Naive thymus-derived CD4-positive, alpha-beta T cell (primary cell): ENCODE measurements around the gene MAP3K2. TPM values are rescaled to one million over a fixed set of nuclear protein-coding genes. Genes with fewer than 3 reads are reported as not detected.
"Not testable (repeated sequence)": the region's sequence is repeated elsewhere in the genome, so short reads cannot be mapped to it uniquely, and the experiment has no call there.

Experiments
- ATAC-seq: fragments of 150-1000 bp; cut with Tn5 transposase; 2 replicates; pipeline ENCODE4 v1.10.0; 2021; ENCODE audit warnings: mild to moderate bottlenecking, moderate library complexity
- CTCF ChIA-PET: fragments of 350-600 bp; sonication (Branson Sonifier 250); formaldehyde crosslinking; loops from one replicate; lab custom pipeline; 2021; ENCODE audit warnings: antibody characterized with exemption; lab: Charles Lee
- POLR2A ChIA-PET: fragments of 350-600 bp; sonication (Branson Sonifier 250); formaldehyde crosslinking; loops from one replicate; lab custom pipeline; 2021; ENCODE audit warnings: antibody characterized with exemption, inconsistent platforms; lab: Charles Lee
- DNase-seq, 9 donors: peaks; one replicate each; pipeline versions ENCODE4 v3.0.0 to v3.0.0-alpha.2; 2020 to 2022; ENCODE audit warnings: mixed read lengths in 1 of 9
- H3K27ac ChIP-seq: one replicate; pipeline ENCODE4 v1.7.0; 2013; ENCODE audit warnings: mild to moderate bottlenecking, low read depth, low read length, moderate library complexity
- H3K27me3 ChIP-seq, 2 donors: one replicate each; pipeline ENCODE4 v1.7.0; 2013; ENCODE audit warnings: low read length in 2 of 2, mild to moderate bottlenecking in 2 of 2, moderate library complexity in 2 of 2; ENCODE audit not compliant: control insufficient read depth in 2 of 2, insufficient read depth in 2 of 2
- H3K36me3 ChIP-seq, 3 experiments: 1 replicate in 2 of 3; 2 replicates in 1 of 3; pipeline ENCODE4 v1.7.0; 2013; ENCODE audit warnings: low read length in 3 of 3, mild to moderate bottlenecking in 3 of 3, moderate library complexity in 1 of 3; ENCODE audit not compliant: insufficient read depth in 3 of 3, control insufficient read depth in 2 of 3
- H3K4me1 ChIP-seq, 2 donors: one replicate each; pipeline ENCODE4 v1.7.0; 2013; ENCODE audit warnings: low read length in 2 of 2, mild to moderate bottlenecking in 2 of 2, moderate library complexity in 1 of 2; ENCODE audit not compliant: control insufficient read depth in 2 of 2, insufficient read depth in 2 of 2
- H3K4me3 ChIP-seq: 2 replicates; pipeline ENCODE4 v1.7.0; 2013; ENCODE audit warnings: mild to moderate bottlenecking, low read length
- H3K9me3 ChIP-seq, 3 experiments: 1 replicate in 2 of 3; 2 replicates in 1 of 3; pipeline ENCODE4 v1.7.0; 2013; ENCODE audit warnings: low read length in 3 of 3; ENCODE audit not compliant: control insufficient read depth in 2 of 3
- H3K27ac Mint-ChIP-seq, 9 donors: one replicate each; pipeline ENCODE4 v1.8.0; 2020 to 2022; ENCODE audit warnings: mixed read lengths in 9 of 9, mild to moderate bottlenecking in 8 of 9, moderate library complexity in 5 of 9, inconsistent platforms in 2 of 9
- H3K27me3 Mint-ChIP-seq, 5 donors: one replicate each; pipeline ENCODE4 v1.8.0; 2021 to 2022; ENCODE audit warnings: mixed read lengths in 5 of 5, mild to moderate bottlenecking in 1 of 5
- H3K36me3 Mint-ChIP-seq, 5 donors: one replicate each; pipeline ENCODE4 v1.8.0; 2020 to 2022; ENCODE audit warnings: mixed read lengths in 5 of 5, mild to moderate bottlenecking in 3 of 5, inconsistent platforms in 1 of 5
- H3K4me1 Mint-ChIP-seq, 7 donors: one replicate each; pipeline ENCODE4 v1.8.0; 2020 to 2022; ENCODE audit warnings: mixed read lengths in 7 of 7, mild to moderate bottlenecking in 3 of 7, inconsistent platforms in 1 of 7
- H3K4me3 Mint-ChIP-seq, 10 donors: one replicate each; pipeline ENCODE4 v1.8.0; 2020 to 2022; ENCODE audit warnings: mild to moderate bottlenecking in 10 of 10, mixed read lengths in 10 of 10, moderate library complexity in 6 of 10, inconsistent platforms in 2 of 10
- H3K9me3 Mint-ChIP-seq, 11 donors: one replicate each; pipeline ENCODE4 v1.8.0; 2020 to 2022; ENCODE audit warnings: mixed read lengths in 11 of 11, mild to moderate bottlenecking in 4 of 11, inconsistent platforms in 1 of 11, moderate library complexity in 1 of 11
- intact Hi-C, 2 donors: fragments of 100-400 bp; cut with micrococcal nuclease; formaldehyde crosslinking; loops; one replicate each; pipeline ENCODE4 v1.15.1; 2023
- polyA plus RNA-seq, 2 donors: library from polyadenylated mRNA; unstranded; fragments of 300-500 nt; fragmentation: Illumina TruSeq; gene quantifications; one replicate each; pipeline ENCODE4 v1.2.3, GENCODE V29; 2021
- total RNA-seq, 6 experiments: library from RNA in 5 of 6; stranded (reverse) in 5 of 6; gene quantifications; 1 replicate in 5 of 6; 2 replicates in 1 of 6; pipeline ENCODE4 v1.2.3 and lab custom pipeline; 2021 to 2026

MAP3K2 gene
- total and polyA plus RNA-seq, 7 experiments from 2014 or later, result 41.3 to 111 (median 81.3) TPM

DNA sequence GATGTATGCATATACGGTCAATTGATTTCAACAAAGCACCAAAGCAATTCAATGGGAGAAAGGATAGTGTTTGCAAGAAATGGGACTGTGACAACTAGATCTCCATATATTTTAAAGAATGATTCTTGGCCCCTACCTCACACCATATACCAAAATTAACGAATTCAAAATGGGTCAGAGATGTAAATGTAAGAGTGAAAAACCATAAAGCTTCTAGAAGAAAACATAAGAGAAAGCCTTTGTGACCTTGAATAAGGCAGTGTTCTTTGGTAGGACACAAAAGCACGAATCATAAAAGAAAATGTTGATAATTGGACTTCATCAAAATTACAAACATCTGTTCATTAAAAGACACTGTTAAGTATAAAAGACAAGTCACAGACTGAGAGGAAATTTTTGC lies 25.4 kb upstream of the MAP3K2 start:
- H3K27me3 Mint-ChIP-seq, result peaks cover 0 to 24% (median 0%) of the 10 kb centered on the region in 5 donors
- no peaks in the 10 kb centered on the region for H3K27me3 ChIP-seq

DNA sequence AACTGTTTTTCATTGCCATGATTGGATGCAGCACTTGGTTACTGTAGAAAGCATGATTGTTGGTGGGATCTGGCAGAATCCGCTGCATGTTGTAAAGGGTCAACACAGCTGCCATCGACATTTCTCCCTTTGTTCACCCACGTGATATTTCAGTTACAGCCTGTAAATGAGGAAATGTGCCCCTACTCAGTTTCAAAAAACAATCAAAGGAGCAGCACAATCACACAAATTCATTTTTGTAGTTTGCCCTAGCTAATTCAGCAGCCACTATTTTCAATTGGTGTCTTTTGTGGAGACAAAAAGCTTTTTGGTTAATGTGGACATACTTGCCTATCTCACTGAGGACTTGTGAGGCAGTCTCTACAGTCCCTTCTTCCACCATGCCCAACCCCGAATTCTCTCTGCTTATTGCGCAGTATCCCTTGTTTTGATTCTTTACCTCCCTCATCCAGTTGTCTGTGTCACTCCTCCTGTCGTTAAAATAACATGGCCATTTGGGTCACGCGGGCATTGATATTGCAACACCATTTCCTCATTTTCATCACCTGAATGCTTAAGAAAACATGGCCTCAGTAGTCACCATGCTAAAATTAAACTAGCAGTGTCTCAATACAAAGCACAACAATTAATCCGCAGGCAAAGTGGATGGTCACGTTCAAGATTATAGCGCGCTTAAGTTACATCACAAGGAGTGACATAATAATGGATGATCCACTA lies 24.0 kb upstream of the MAP3K2 start:
- ATAC-seq, result no peak
- Histone ChIP-seq H3K4me1 (peaks cover 0 to 5% of the 10 kb centered on the region in 2 donors), H3K9me3 (no peaks in the 10 kb centered on the region), H3K36me3 (no peaks in the 10 kb centered on the region), H3K27me3 (no peaks in the 10 kb centered on the region), H3K4me3 (no peak overlapping the region), H3K27ac (no peak overlapping the region)
- DNase-seq, result no peak
- Mint-ChIP-seq H3K27ac (peak overlapping the region in 1 of 9 donors; percentile 43), H3K4me3 (peak overlapping the region in 1 of 10 donors; percentile 10), H3K4me1 (peaks cover 13 to 41% (median 22%) of the 10 kb centered on the region in 7 donors), H3K27me3 (peaks cover 0 to 13% (median 0%) of the 10 kb centered on the region in 5 donors), H3K9me3 (no peaks in the 10 kb centered on the region), H3K36me3 (peaks cover 0 to 6% (median 0%) of the 10 kb centered on the region in 5 donors)
- ChIA-PET CTCF (no interaction called here), POLR2A (interaction anchor here (1.1 kb wide), 1 partner anchor 23 kb away, joined by 4 read pairs; no protein-coding TSS in a partner anchor)
- intact Hi-C loops, result loop anchor here (2.0 to 10.0 kb wide), 3 partner anchors 119 to 327 kb away; partner anchors contain the start of gene SFT2D3 (in 1 of the 2)

More for the DNA sequence above, 25.4 kb upstream of the MAP3K2 start:
- Mint-ChIP-seq H3K4me3 (no peak overlapping the region), H3K36me3 (peaks cover 0 to 6% (median 0%) of the 10 kb centered on the region in 5 donors), H3K27ac (no peak overlapping the region), H3K9me3 (no peaks in the 10 kb centered on the region), H3K4me1 (peaks cover 17 to 42% (median 23%) of the 10 kb centered on the region in 7 donors)
- DNase-seq (no peak), ATAC-seq (no peak)
- POLR2A ChIA-PET, result no interaction called here
- Histone ChIP-seq H3K36me3 (no peaks in the 10 kb centered on the region), H3K9me3 (no peaks in the 10 kb centered on the region), H3K4me3 (no peak overlapping the region), H3K27ac (no peak overlapping the region), H3K4me1 (peaks cover 0 to 7% of the 10 kb centered on the region in 2 donors)
- intact Hi-C loops, result loop anchor here (5.0 to 10.0 kb wide), 2 partner anchors 289 to 328 kb away; partner anchors contain the start of gene SFT2D3 (in 1 of the 2)
- CTCF ChIA-PET, result no interaction called here

DNA sequence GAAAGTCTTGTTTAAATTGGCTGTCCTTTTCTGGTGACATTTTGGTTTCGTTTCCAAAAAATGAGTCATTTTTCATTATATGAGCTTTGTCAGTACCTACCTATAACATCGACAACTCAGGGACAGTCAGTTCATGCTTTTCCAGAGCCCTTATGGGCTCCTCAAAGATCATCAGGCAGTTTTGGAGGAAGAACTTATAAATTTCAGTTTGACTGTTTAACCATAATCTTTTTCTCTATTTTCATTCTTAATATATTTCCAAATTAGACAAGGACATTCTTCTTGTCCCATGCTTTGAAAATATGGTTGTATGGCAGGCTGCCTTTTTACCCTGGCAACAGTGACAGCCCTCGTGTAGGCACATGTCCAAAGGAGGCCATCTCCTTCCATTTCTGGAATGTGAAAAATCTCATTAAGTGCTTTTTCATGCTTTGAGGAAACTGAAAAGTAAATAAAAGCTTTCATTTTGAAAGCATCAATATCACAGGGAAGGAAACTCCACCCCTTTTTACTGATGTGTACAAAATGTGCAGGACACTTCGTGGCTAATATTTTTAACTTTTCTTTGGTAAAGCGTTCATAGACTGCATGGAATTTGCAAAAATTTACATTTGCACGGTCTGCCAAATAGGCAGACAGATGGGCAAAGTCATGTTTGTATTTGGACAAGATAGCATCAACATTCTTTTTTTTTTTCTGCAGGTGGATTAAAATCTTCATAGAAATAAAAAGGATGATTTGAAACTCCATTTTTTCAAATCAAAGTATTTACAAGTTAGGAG lies 23.3 kb upstream of the MAP3K2 start:
- Mint-ChIP-seq H3K36me3 (peaks cover 0 to 6% (median 0%) of the 10 kb centered on the region in 5 donors), H3K4me3 (peak overlapping the region in 2 of 10 donors; percentile 59 to 84), H3K27ac (peak overlapping the region in 4 of 9 donors; percentile 33 to 97 (median 70)), H3K27me3 (peaks cover 0 to 13% (median 0%) of the 10 kb centered on the region in 5 donors), H3K4me1 (peaks cover 6 to 33% (median 16%) of the 10 kb centered on the region in 7 donors), H3K9me3 (no peaks in the 10 kb centered on the region)
- Histone ChIP-seq H3K4me3 (no peak overlapping the region), H3K27ac (no peak overlapping the region), H3K9me3 (no peaks in the 10 kb centered on the region), H3K36me3 (no peaks in the 10 kb centered on the region), H3K4me1 (no peaks in the 10 kb centered on the region), H3K27me3 (no peaks in the 10 kb centered on the region)
- ChIA-PET CTCF (no interaction called here), POLR2A (interaction anchor here (0.7 to 1.1 kb wide), 2 partner anchors 14 to 23 kb away, joined by 3 to 4 read pairs; no protein-coding TSS in a partner anchor)
- intact Hi-C loops, result loop anchor here (2.0 to 10.0 kb wide), 3 partner anchors 118 to 326 kb away; partner anchors contain the start of gene SFT2D3 (in 1 of the 2)
- DNase-seq (no peak), ATAC-seq (no peak)

DNA sequence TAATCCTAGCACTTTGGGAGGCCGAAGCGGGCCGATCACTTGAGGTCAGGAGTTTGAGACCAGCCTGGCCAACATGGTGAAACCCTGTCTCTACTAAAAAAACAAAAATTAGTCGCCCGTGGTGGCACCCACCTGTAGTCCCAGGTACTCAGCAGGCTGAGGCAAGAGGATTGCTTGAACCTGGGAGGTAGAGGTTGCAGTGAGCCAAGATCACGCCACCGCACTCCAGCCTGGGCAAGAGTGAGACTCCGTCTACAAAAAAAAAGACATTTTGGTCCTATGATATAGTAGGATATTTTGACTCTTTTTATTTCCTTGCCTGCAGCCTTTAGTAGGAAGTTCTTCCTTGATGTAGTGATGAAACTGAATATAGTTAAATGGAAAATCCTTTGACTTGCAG lies 21.9 kb upstream of the MAP3K2 start:
- Mint-ChIP-seq H3K4me3 (peak overlapping the region in 2 of 10 donors; percentile 22 to 66), H3K27ac (peak overlapping the region in 1 of 9 donors; percentile 70), H3K4me1 (peaks cover 4 to 30% (median 12%) of the 10 kb centered on the region in 7 donors), H3K27me3 (peaks cover 0 to 13% (median 0%) of the 10 kb centered on the region in 5 donors)
- intact Hi-C loops, result loop anchor here (2.0 to 10.0 kb wide), 3 partner anchors 117 to 325 kb away; partner anchors contain the start of gene SFT2D3 (in 1 of the 2)
- H3K36me3 ChIP-seq, POLR2A ChIA-PET, DNase-seq, CTCF ChIA-PET, H3K4me1 ChIP-seq, H3K27ac ChIP-seq, H3K4me3 ChIP-seq, H3K9me3 ChIP-seq, H3K27me3 ChIP-seq, ATAC-seq, H3K36me3 Mint-ChIP-seq, H3K9me3 Mint-ChIP-seq: not testable (repeated sequence)

DNA sequence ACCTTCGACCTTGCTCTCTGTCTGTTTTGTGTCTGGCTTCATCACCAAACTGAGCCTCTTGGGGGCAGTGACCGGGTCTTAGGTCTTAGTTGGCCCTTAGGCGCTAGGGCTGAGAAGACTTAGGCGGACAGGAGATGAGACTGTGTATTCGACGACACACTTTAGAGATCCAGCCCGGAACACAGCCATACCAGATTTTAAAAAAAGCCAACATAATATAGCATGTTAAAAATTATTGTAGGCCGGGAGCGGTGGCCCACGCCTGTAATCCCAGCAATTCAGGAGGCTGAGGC lies 21.0 kb upstream of the MAP3K2 start:
- Mint-ChIP-seq H3K36me3 (peaks cover 0 to 6% (median 0%) of the 10 kb centered on the region in 5 donors), H3K27ac (peak overlapping the region in 3 of 9 donors; percentile 48 to 84 (median 83)), H3K27me3 (peaks cover 0 to 10% (median 0%) of the 10 kb centered on the region in 5 donors), H3K9me3 (no peaks in the 10 kb centered on the region), H3K4me3 (peak overlapping the region; percentile 53 to 77 (median 62)), H3K4me1 (peaks cover 4 to 28% (median 12%) of the 10 kb centered on the region in 7 donors)
- CTCF ChIA-PET, result no interaction called here
- no peak for ATAC-seq
- H3K4me3 ChIP-seq, result no peak overlapping the region
- no peaks in the 10 kb centered on the region for H3K4me1 ChIP-seq
- no peak overlapping the region for H3K27ac ChIP-seq
- intact Hi-C loops, result loop anchor here (1.0 kb wide), 1 partner anchor 20 kb away; no protein-coding TSS in a partner anchor
- no peak for DNase-seq
- H3K27me3 ChIP-seq, result no peaks in the 10 kb centered on the region
- H3K9me3 ChIP-seq, result no peaks in the 10 kb centered on the region
- no peaks in the 10 kb centered on the region for H3K36me3 ChIP-seq
- POLR2A ChIA-PET, result no interaction called here

DNA sequence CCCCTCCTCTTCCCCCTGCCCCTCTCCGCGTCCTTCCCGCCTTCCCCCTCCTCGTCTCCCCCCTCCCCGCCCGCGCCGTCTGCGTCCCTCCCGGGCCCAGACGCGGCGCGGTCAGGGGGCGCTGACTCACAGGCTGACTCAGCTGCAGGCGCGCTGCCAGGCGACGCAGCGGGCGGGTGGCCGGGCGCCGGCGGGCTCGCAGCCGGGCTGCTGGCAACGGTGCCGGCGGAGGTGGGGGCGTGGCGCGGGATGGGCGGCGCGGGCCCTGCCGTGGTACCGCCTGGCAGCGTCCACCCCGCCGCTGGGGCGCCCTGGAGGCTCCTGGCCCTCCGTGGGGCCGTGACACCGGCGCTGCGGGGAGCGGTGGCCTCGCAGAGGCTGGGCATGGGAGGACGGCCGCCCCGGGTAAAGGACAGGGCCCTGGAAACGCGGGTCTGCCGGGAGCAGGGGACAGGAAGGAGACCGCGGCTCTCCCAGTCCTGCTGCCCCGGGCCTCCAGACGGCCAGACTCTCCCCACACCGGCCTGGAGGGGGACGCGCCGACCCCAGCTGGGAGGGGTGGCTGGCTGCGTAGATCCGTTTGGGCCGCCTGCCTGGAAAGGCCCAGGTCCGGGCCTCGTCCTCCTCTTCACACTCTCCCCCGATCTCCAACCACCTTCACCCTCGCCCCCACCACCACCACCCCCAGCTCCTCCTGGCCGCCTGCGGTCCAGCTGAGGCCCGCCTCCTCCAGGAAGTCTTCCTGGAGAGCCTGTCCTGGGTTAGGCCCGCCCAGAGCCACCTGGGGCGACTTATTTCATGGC lies 20.4 kb upstream of the MAP3K2 start:
- intact Hi-C loops, result loop anchor here (1.0 kb wide), 1 partner anchor 20 kb away; no protein-coding TSS in a partner anchor
- Mint-ChIP-seq H3K27me3 (peaks cover 0 to 10% (median 0%) of the 10 kb centered on the region in 5 donors), H3K4me1 (peaks cover 4 to 26% (median 12%) of the 10 kb centered on the region in 7 donors), H3K9me3 (no peaks in the 10 kb centered on the region), H3K36me3 (peaks cover 0 to 6% (median 0%) of the 10 kb centered on the region in 5 donors), H3K27ac (peak overlapping the region in 3 of 9 donors; percentile 48 to 83 (median 58)), H3K4me3 (peak overlapping the region; percentile 61 to 87 (median 74))
- peak; percentile 46 to 92 (median 64) for DNase-seq
- POLR2A ChIA-PET, result no interaction called here
- CTCF ChIA-PET, result no interaction called here
- ATAC-seq, result peak; percentile 92
- H3K36me3 ChIP-seq, result no peaks in the 10 kb centered on the region
- H3K27ac ChIP-seq, result no peak overlapping the region
- no peaks in the 10 kb centered on the region for H3K9me3 ChIP-seq
- peak overlapping the region; percentile 36 for H3K4me3 ChIP-seq
- H3K4me1 ChIP-seq, result no peaks in the 10 kb centered on the region
- H3K27me3 ChIP-seq, result no peaks in the 10 kb centered on the region
